DMS114 treated with DMSO at 0.1 percent for 48 hours (cell line): ENCODE results near the gene TNF.
A peak's percentile ranks its signal among the peaks of the same experiment; 100 is the strongest.

Source experiments
- DNase-seq: peaks from one replicate; lab custom pipeline; 2025; ENCODE audit not compliant: unreplicated experiment; lab: John Stamatoyannopoulos, UW

Gene TNF

DNA sequence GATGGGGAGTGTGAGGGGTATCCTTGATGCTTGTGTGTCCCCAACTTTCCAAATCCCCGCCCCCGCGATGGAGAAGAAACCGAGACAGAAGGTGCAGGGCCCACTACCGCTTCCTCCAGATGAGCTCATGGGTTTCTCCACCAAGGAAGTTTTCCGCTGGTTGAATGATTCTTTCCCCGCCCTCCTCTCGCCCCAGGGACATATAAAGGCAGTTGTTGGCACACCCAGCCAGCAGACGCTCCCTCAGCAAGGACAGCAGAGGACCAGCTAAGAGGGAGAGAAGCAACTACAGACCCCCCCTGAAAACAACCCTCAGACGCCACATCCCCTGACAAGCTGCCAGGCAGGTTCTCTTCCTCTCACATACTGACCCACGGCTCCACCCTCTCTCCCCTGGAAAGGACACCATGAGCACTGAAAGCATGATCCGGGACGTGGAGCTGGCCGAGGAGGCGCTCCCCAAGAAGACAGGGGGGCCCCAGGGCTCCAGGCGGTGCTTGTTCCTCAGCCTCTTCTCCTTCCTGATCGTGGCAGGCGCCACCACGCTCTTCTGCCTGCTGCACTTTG lies at the start of gene TNF:
TSS of gene TNF (plus strand) at position 231 of the 567 bp plus-strand sequence. CDS start at position 408, 177 bp downstream.
- no peak for DNase-seq

DNA sequence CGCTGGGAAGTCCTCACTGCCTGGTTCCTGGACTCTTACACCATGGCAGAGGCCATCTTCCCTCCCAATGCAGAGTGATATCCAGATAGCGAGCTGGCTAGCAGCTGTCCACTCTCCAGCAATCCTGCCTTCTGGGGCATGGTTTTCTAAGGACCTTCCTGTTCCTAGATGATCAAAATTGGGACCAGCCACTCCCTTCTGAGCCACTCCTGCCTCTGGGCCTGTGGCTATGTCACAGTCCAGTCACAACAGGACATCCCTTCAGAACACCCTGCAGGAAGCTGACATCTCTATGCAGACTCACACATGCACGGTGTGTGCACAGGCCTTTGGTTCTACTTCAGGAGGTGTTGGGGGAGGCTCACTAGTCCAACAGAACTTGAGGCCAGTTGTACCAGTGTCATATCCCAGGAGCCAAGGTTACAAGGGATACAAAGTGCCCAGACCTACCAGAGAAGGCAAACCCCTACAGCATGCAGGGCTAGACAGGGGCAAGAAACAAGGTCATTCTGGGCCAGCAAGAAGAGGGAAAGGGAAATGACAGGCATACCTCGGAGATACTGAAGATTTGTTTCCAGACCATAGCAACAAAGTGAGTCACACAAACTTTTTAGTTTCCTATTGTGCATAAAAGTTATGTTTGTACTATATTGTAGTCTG lies 49.3 kb upstream of the TNF start:
- no peak for DNase-seq

GRCh38 chr6:31528307-31528777 lies 47.0 kb upstream of the TNF start:
- DNase-seq = peak; percentile 38

DNA sequence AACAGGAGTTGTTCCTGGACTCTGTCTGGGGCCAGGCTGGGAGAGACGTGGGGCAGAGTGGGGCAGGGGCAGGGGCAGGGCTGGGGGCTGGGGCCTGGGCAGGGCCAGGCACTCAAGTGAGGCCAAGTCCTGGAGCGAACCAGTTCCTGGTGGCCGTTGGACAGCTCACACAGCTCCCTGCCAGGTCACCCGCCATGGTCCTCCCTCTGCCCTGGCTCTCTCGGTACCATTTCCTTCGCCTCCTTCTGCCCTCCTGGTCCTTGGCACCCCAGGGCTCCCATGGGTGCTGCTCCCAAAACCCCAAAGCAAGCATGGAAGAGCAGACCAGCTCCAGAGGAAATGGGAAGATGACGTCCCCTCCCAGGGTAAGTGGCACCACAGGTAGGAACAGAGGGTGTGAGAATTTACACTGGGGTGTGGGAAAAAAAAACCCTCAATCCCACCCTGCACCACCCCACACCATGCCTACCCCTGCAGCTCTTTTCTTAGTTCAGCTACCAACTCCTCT lies 46.5 kb upstream of the TNF start, which contains the start of gene MCCD1:
TSS of gene MCCD1 (plus strand) at position 142 of the 508 bp plus-strand sequence. CDS start at position 195, 53 bp downstream.
- DNase-seq = no peak

DNA sequence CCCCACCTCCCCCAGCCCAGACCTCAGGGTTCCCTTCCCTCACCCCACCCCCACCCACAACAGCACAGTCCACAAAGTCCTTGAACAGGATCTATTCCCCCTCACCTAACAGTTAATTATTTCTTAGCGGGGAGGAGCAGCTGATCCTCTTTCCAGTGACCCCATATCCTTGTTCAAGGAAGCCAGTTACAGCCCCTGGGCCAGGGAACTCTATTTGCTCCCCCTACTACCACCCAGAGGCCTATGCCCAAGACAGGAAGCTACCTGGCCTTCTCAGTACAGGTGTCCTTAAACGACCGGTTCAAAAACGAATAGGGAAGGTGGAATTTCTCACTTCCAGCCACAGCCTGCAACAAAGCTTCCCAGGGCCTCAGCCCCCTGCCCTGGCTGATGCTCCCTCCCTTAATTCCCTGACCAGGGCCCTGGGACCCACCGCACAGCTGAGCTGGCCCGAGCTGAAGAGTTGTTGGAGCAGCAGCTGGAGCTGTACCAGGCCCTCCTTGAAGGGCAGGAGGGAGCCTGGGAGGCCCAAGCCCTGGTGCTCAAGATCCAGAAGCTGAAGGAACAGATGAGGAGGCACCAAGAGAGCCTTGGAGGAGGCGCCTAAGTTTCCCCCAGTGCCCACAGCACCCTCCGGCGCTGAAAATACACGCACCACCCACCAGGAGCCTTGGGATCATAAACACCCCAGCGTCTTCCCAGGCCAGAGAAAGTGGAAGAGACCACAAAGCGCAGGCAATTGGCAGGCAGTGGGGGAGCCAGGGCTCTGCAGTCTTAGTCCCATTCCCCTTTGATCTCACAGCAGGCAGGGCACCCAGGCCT lies 45.8 kb upstream of the TNF start:
- no peak for DNase-seq

- DNase-seq = peak; percentile 28
Observed at GRCh38 chr6:31530659-31531058, 44.7 kb upstream of the TNF start.

DNA sequence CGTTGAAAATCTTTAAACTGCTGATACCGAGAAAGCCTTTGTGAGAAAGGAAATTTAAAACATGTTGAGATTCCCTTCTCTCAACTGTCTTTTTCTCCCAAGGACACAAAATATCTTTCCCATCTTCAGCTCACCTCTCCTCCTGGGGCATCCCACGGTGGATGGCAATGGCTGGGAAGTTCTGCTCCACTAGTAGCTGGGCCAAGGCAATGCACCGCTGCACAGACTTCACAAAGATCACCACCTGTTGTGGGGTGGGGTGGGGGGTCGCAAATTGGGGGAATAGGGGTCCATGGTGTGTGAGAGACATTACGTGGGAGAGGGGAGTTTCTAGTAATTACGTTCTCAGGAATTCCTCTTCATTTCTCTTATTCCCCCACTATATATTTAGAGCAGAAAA lies 44.2 kb upstream of the TNF start:
- no peak for DNase-seq

DNA sequence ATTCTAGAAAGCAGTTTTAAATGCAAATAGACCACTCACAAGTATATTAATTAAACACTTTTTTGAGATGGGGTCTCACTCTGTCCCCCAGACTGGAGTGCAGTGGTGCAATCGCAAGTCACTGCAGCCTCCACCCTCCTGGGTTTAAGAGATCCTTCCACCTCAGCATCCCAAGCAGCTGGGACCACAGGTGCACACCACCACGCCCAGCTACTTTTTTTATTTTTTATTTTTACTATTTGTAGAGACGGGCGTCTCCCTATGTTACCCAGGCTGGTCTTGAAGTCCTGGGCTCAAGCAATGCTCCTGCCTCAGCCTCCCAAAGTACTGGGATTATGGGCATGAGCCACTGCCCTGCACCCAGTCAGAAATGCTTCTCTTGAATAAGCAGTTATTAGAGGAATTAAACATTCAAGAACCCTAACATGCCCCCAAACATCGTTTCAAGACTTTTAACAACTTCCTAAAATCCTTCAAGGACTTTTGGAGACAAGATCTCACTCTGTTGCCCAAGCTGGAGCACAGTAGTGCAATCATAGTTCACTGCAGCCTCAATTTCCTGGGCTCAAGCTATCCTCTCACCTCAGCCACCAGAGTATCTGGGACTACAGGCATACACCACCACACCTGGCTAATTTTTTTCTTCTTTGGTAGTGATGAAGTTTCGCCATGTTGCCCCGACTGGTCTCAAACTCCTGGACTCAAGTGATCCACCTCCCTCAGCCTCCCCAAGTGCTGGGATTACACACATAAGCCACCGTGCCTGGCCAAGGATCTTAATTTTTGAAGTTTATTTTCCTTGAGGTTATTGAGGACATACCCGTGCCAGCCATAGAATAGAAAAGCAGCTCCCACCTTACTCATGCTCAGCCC lies 43.4 kb upstream of the TNF start:
- DNase-seq = no peak

DNA sequence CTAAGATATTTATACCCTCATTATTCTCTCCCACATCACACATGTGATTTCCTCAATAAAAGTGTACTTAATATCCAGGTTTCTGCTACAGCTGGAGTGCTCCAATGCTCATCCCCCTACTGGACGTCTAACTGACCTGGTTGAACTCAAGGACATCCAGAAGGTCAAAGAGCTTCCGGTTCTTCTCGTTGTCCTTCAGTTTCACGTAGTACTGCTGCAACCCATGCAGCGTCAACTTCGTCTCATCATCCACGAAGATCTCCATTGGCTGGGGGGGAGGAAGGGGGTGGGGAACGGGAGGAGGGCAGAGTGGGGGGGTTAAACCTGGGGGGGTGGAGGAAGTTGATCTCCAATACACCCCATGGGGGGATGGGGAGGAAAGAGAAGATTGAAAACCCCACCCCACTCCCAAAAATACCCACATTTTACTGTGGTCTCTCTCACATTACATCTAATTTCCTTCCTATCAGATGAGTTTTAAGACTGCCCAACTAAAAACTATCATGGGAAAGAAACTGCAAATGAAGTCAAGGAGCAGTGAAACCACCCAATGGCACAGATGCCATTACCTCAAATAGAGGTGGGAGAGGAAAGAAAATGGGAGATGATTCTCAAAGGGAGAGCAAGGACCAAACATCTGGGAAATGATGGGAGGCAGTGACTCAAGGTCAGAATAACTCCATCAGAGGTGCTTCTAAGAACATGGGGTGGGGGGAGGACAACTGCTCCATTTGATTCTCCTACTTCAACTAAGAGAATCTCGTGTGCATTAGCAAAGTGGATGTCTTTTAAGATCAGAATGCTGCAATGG lies 42.5 kb upstream of the TNF start:
- no peak for DNase-seq

GRCh38 chr6:31533455-31533841 lies 41.9 kb upstream of the TNF start:
- no peak for DNase-seq

DNA sequence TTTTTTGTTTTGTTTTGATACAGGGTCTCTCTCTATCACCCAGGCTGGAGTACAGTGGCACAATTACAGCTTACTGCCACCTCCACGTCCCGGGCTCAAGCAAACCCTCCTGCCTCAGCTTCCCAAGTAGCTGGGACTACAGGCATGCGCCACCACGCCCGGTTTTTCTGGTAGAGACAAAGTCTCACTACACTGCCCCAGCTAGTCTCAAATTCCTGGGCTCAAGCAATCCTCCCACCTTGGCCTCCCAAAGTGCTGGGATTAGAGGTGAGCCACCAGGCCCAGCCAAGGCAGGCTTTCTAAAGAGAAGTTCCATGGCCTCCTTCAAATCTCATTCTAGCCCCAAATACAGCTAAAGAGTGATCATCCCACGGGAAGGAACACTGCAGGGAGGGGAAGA lies 41.4 kb upstream of the TNF start:
- no peak for DNase-seq

DNA sequence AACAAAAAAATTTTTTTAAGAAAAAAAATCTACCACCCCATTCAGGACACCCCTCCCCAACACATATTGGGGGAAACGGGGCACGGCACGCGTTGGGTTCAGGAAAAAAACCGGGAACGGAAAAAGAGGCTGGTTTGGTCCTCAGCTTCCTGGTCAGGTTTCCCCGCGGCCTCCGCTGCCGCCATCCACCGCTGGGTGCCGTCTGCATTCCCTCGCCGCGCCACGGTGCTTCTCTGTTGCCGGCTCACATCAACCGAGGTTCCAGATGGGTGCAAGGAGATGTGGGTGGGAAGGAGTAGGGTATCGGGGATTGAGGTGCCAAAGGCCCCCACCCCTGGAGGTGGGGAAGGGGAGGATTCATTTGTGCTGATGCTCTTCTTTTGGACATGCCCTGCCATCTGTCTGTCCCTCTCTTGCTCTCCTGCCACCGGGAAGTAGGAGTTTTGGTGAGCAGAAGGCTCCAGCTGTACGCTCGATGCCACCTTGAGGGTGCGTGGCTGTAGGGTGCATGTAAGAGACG lies 40.8 kb upstream of the TNF start:
- no peak for DNase-seq

DNA sequence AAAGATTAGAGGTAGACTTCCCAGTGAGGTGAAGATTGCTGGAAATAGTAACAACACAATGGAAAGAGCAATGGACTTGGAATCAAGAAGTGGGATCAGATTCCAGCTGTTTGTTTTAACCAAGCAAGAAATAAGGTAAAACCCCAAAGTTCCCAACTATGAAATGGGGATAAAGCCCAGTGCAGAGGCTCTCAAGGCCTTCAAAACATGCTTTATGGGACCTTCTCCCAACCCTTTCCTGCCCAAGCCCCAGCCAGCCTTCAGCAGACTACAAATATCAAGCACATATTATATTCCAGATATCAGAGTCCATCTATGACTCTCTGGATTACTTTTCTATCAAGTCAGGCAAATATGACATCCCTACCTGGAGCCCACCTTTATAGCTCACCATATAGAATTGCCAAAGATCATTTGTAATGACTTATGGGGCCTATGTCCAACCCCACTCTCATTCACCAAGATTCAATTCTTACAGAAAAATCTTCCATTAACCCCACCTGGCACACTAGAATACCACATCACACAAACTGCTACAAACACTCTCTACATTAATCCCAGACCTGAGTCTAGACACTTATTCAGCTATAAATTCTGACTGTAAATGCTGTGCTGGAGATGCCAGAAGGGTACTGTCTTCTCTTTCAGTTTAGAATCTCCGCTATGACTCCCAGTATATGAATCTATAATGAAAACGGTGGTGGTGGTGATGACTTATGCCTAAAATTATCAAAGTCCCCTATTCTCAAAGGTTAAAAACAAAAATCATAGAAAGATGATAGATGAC lies 39.6 kb upstream of the TNF start:
- no peak for DNase-seq

- DNase-seq = no peak
Observed at GRCh38 chr6:31538805-31539400, 36.5 kb upstream of the TNF start.

GRCh38 chr6:31540640-31541039 lies 34.7 kb upstream of the TNF start:
- no peak for DNase-seq

DNA sequence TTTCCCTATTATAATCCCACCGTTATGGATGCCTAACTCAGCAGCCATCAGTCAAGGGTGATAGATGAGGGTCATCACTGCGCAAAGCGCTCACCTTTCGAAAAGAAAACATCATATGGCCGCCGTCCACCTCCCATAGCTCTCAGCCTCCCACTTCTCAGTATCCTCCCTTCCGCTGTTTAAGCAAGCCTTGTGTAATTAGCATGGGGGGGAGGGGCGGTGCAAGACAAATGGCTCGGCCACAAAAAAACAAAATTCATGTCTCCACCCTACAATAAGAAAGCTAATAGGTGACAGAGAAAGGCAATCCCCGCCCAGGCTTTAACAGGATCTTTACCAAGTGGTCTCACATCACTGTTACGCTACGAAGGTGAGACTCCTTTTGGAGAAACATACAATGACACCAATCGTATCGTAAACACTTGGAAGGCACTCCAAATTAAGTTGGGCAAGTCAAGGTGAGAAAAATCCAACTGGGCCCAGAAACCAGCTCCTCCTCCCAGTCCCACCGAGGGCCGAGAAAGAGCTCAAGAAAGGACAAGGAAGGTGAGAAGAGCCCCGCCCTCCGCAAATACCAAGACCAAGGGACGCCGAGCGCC lies 34.2 kb upstream of the TNF start:
- DNase-seq = no peak

- peak; percentile 98 for DNase-seq
Observed at GRCh38 chr6:31541658-31542521, 33.5 kb upstream of the TNF start, which contains the start of gene DDX39B. Gene DDX39B, minus strand, starts transcription at chr6:31542003. Its CDS starts 1,471 bp downstream, at chr6:31540532.
